ENCODE data around the gene INPP5A.
A peak's percentile ranks its signal among the peaks of the same experiment; 100 is the strongest.
"Not testable (repeated sequence)": the region's sequence is repeated elsewhere in the genome, so short reads cannot be mapped to it uniquely, and the experiment has no call there.

The INPP5A gene

DNA sequence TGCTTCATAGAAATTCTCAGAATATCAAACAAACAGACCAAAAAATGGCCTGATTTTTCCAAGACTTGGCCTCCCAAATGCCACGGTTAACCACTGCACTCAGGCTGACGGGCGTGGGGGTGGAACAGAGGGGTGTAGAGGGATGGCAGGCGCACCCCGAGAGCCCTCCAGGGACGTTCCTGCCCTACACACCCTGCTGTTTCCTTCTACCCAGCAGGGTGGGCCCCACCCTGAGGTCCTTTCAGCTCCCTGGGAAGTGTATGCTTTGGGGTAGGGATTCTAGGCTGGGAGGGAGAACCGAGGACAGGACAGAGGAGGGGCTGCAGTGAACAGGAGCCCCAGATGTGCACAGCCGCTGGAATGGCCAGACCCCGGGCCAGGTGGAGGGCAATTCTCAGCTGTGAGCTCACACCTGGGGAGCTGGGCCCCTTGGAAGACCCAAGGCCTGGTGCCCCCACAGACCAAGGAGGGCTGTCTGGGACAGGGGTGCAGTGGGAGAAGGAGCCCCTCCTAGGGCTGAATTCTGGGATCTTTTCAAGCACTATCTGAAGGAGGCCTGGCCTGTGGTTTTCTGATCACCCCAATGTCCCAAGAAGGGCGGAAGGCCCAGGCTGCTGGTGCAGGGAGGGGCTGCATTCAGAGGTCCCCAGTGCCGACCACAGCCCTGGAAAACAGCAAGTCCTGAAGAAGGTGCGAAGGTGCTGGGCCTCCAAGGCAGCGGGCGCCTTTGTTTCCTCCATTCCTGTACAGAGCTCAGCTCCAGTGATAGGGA, 32.9 kb upstream of the INPP5A start:
- DNase-seq: no peak

- DNase-seq: not testable (repeated sequence)
Observed at GRCh38 chr10:132505546-132505945, 32.0 kb upstream of the INPP5A start.

GRCh38 chr10:132506711-132507408, 30.7 kb upstream of the INPP5A start:
- peak; percentile 1 for DNase-seq

- no peak for DNase-seq
Observed at GRCh38 chr10:132507409-132507955, 30.1 kb upstream of the INPP5A start.

DNA sequence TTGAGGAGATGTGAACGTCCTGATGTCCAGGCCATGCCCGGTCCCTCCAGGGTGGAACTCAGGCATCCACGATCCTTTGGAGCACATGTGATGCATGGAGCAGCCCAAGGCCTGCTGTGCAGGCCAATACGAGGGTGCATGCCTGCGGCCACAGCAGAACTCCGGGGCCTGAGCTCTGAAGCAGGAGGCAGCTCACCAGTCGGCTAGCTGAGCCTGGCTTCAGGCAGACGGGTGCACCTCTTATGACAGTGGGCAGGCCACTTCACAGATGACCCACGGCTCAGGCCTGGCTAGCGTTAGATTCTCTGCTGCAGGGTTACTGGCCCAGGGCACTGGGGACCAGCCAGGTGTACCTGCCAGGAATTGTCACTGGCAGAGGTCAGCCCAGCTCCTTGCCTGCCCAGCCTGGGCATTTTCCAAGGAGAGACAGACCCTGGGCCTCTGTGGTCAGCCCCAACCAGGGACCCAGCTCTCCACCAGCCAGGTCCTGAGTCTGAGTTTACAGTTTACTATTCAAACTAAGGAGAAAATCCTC, 29.6 kb upstream of the INPP5A start:
- DNase-seq: no peak

- DNase-seq: no peak
Observed at GRCh38 chr10:132508581-132509443, 28.8 kb upstream of the INPP5A start.

DNA sequence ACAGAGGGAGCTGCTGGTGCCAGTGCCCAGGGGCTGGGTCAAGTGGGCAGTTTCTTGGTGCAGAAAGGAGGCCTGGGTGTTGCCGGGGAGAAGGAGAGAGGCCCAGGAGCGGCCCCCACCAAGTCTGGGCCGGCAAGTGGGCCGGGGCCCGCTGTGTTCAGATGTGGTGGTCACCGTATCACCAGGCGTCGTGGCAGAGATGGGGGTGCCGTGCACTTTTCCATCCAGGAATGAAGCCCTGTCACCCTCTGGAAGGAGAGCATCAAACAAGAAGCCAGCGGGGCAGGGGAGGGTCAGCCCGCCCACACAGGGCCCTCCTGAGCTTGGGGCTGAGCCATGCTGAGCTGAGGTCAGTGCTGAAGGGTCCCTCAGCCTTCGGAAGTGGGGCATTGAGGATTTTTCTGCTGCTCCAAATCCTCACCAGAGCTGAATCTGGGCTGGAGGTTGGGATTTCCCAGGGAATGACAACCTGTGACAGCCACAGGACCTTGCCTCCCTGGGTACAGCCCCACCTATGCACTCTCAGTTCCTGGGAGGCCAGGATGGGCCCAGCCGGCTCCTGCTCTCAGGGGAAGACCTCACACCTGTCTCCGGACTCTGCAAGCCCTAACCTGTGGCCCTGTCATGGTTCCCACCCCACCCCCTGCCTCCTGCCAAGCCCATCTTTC, 27.9 kb upstream of the INPP5A start:
- no peak for DNase-seq

- no peak for DNase-seq
Observed at GRCh38 chr10:132510174-132510611, 27.4 kb upstream of the INPP5A start.

GRCh38 chr10:132511121-132512051, 26.2 kb upstream of the INPP5A start:
- DNase-seq: no peak

GRCh38 chr10:132512052-132512442, 25.5 kb upstream of the INPP5A start:
- DNase-seq: no peak

GRCh38 chr10:132512693-132513345, 24.8 kb upstream of the INPP5A start:
- no peak for DNase-seq

DNA sequence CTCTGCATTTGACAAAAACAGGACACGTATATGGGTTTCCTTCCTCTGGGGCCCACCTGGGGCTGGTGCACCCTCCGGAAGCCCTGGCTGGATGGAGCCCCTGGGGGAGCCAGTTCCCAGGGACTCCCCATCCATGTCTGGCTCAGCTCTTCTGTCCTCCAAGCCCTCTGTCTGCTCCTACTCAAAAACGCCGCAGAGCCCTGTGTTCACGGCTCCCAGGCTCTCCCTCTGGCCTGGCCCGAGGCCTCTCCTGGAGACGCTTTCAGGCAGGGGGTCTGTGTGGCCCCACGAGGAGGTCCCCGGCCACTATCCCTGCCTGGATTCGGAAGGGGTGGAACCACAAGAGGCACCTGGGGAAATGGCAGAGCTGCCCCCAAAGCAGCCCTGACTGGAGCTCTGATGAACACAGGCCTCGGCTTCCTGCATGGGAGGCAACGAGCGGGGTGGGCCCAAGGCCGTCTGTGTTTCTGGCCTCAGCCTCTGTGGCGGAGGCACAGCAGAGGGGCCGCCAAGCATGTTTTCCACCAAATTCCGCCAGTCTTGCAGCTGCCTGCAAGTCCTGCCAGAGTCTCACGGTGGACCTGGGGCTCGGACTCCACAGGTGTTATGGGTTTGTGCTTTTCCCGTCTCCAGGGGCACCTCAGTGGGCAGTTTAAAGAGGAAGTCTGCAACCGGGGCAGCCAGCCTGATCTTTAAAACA, 22.6 kb upstream of the INPP5A start:
- no peak for DNase-seq

GRCh38 chr10:132515811-132516726, 21.5 kb upstream of the INPP5A start:
- DNase-seq: no peak

DNA sequence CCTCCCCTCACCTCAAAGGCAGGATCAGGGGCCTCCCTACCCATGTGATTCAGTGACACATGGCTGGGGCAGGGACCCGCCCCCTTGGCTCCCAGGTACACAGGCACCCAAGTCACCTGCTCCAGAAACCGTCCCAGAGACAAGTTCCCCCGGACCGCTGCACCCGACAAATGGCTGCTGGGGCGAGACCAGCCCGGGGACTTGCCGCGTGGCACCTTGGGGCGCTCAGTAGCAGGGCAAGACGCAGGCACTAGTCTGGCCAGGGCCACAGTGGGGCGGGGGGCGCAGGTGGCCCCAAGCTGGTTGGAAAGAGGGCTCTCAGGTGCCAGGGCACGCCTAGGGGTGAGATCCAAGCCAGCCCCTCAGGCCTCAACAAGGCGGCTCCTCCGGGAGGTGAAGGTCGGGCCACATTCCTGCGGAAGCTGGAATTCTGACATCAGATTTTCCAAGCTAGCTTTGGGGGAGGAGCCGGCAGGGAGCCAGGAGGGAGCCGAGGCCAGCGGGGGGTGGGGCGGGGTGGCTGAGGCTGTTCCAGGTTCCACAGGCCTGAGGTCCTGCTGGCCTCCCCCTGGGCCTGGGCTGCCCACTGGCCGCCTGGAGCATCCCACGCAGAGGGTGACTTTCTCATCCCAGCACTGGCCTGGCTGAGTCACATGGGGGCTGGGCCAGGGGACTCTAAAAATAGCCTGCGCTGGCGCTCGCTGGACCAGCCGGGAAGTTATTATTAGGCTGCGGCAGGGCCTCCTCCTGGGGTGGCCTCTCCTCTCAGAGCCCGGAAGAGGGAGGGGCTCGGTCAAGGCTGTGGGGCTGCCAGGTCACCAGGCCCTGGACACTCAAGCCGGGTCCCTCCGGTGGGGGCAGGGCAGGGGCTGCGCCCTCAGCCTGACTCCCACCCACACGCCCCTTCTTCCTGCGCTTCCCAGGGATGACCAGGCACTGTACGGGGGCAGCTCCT, 20.5 kb upstream of the INPP5A start:
- DNase-seq: no peak

- DNase-seq: no peak
Observed at GRCh38 chr10:132517951-132518521, 19.6 kb upstream of the INPP5A start.

- DNase-seq: peak; percentile 59
Observed at GRCh38 chr10:132518572-132519381, 18.8 kb upstream of the INPP5A start.

All from NCI-H2029 (cell line).